GM12874 (cell line): ENCODE measurements around the gene HES2.
A peak's percentile ranks its signal among the peaks of the same experiment; 100 is the strongest.

Experiments used
- CTCF ChIP-seq: IDR thresholded peaks from 2 replicates; pipeline ENCODE4 v1.5.1; 2011; ENCODE audit warnings: low read depth, mild to moderate bottlenecking, control low read depth, low read length, moderate library complexity; ENCODE audit not compliant: insufficient read depth

HES2 gene

GRCh38 chr1:6380037-6380436, 39.7 kb downstream of the HES2 start:
- no peak for TF ChIP-seq CTCF

- no peak for TF ChIP-seq CTCF
Measured at GRCh38 chr1:6378096-6378746, 41.5 kb downstream of the HES2 start.

GRCh38 chr1:6373961-6374720, 45.6 kb downstream of the HES2 start:
- TF ChIP-seq CTCF = no peak

GRCh38 chr1:6370006-6370405, 49.7 kb downstream of the HES2 start:
- no peak for TF ChIP-seq CTCF

GRCh38 chr1:6367381-6368012, 52.2 kb downstream of the HES2 start:
- TF ChIP-seq CTCF = no peak

GRCh38 chr1:6365047-6365446, 54.7 kb downstream of the HES2 start:
- no peak for TF ChIP-seq CTCF

GRCh38 chr1:6363085-6363884, 56.4 kb downstream of the HES2 start:
- TF ChIP-seq CTCF = peak; percentile 60
